Adrenal gland (tissue), 5 donors: ENCODE results near the gene ADIRF.

Experiments used
- POLR2A ChIP-seq, 2 donors: fragments of 450-650 bp; IDR thresholded peaks; one replicate each; pipeline ENCODE4 v1.6.1; 2017; ENCODE audit warnings: antibody characterized with exemption in 2 of 2, mild to moderate bottlenecking in 2 of 2, moderate library complexity in 1 of 2
- TF ChIP-seq, protein P1 (sequence below), 6 experiments: fragments of 450-650 bp in 4 of 6; fragments of 200-600 bp in 2 of 6; sonication (generic) in 1 of 6; IDR thresholded peaks; 1 replicate in 5 of 6; 2 replicates in 1 of 6; pipeline versions ENCODE4 v1.5.1 to v1.8.0; 2016 to 2021; ENCODE audit warnings: antibody characterized with exemption in 6 of 6, mild to moderate bottlenecking in 2 of 6, moderate library complexity in 1 of 6
- donor health status: DM: no; HTN: no; CAD: no.

DNA sequence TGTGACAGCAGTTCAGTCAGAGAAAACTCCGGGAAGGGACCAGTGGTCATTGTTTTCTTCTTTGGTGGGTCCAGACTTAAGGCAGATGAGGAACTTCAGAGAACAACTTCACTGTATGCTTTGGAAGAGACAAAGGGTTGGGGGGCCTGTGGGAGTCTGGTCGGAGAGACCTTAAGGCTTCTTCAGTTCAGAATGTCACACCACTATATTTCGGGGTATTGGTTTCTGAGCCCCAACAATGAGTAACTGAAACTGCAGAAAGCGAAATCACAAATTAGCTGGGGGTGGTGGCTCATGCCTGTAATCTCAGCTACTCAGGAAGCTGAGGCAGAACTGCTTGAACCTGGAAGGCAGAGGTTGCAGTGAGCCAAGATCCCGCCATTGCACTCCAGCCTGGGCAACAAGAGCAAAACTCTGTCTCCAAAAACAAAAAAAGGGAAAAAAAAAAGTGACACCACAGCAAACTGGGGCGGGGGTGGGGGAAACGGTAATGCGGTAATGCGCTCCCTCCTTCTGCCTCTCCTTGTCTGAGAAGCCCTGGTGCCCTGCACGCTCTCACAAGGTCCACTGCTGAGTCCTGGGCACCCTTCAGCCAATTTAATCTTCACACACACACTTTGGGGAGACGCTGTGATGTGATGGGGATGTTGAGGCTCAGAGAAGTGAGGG is 2.2 kb upstream of the ADIRF start:
- TF ChIP-seq, protein P1, sequence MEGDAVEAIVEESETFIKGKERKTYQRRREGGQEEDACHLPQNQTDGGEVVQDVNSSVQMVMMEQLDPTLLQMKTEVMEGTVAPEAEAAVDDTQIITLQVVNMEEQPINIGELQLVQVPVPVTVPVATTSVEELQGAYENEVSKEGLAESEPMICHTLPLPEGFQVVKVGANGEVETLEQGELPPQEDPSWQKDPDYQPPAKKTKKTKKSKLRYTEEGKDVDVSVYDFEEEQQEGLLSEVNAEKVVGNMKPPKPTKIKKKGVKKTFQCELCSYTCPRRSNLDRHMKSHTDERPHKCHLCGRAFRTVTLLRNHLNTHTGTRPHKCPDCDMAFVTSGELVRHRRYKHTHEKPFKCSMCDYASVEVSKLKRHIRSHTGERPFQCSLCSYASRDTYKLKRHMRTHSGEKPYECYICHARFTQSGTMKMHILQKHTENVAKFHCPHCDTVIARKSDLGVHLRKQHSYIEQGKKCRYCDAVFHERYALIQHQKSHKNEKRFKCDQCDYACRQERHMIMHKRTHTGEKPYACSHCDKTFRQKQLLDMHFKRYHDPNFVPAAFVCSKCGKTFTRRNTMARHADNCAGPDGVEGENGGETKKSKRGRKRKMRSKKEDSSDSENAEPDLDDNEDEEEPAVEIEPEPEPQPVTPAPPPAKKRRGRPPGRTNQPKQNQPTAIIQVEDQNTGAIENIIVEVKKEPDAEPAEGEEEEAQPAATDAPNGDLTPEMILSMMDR (IDR thresholded peaks at IDR 0.05), result no peak
- TF ChIP-seq POLR2A (IDR thresholded peaks at IDR 0.05), result no peak
